ENCODE data around the gene CHMP2B.
"Not testable (repeated sequence)": the region's sequence is repeated elsewhere in the genome, so short reads cannot be mapped to it uniquely, and the experiment has no call there.

DNA sequence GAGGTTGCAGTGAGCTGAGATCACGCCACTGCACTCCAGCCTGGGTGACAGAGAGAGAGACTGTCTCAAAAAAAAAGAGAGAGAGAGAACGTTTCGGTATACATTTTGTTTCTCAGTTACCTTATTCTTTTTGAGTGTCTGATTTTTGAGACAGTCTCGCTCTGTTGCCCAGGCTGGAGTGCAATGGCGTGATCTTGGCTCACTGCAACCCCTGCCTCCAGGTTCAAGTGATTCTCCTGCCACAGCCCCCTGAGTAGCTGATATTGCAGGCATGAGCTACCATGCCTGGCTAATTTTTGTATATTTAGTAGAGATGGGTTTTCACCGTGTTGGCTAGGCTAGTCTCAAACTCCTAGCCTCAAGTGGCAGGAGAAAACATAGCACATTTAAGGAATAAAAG is 21.1 kb downstream of the CHMP2B start:
- TF ChIP-seq, protein P1, sequence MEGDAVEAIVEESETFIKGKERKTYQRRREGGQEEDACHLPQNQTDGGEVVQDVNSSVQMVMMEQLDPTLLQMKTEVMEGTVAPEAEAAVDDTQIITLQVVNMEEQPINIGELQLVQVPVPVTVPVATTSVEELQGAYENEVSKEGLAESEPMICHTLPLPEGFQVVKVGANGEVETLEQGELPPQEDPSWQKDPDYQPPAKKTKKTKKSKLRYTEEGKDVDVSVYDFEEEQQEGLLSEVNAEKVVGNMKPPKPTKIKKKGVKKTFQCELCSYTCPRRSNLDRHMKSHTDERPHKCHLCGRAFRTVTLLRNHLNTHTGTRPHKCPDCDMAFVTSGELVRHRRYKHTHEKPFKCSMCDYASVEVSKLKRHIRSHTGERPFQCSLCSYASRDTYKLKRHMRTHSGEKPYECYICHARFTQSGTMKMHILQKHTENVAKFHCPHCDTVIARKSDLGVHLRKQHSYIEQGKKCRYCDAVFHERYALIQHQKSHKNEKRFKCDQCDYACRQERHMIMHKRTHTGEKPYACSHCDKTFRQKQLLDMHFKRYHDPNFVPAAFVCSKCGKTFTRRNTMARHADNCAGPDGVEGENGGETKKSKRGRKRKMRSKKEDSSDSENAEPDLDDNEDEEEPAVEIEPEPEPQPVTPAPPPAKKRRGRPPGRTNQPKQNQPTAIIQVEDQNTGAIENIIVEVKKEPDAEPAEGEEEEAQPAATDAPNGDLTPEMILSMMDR (conservative IDR thresholded peaks at IDR 0.05), result not testable (repeated sequence)
- not testable (repeated sequence) for TF ChIP-seq ZFX (IDR thresholded peaks at IDR 0.05)
